Measurements from ENCODE around the gene BACH2. TPM values are rescaled to one million over a fixed set of nuclear protein-coding genes. Genes with fewer than 3 reads are reported as not detected.

BACH2 gene
- total RNA-seq, 1 donor from 2014 or later: 90.4 TPM

DNA sequence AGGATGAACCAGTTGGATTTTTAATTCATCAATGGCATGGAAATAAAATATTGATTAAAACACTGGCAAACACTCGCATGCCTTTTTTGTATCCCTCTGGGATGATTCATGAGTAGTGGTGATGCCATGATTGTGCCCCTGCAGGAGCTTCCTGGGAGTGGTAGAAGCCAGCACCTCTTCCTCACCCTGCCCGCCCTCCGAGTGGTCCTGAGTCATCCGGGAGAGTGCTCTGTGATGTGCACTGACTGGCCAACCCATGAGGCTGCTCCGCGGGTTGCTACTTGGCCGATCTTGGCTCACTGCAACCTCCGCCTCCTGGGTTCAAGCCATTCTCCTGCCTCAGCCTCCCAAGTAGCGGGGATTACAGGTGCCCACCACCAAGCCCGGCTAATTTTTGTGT, 375.0 kb downstream of the BACH2 start:
- Mint-ChIP-seq H3K4me1 (peaks cover 2% of the 10 kb centered on the region), H3K4me3 (no peak overlapping the region), H3K27ac (no peak overlapping the region), H3K36me3 (ENCODE audit: low read depth) (peaks cover under 1% of the 10 kb centered on the region), H3K27me3 (no peaks in the 10 kb centered on the region), H3K9me3 (peaks cover 5% of the 10 kb centered on the region)
- DNase-seq (no peak), ATAC-seq (ENCODE audit: low read depth) (no peak)
- intact Hi-C loops (cut with micrococcal nuclease): no loop called here
- ChIA-PET POLR2A (no interaction called here), CTCF (no interaction called here)
- TF ChIP-seq, protein P1, sequence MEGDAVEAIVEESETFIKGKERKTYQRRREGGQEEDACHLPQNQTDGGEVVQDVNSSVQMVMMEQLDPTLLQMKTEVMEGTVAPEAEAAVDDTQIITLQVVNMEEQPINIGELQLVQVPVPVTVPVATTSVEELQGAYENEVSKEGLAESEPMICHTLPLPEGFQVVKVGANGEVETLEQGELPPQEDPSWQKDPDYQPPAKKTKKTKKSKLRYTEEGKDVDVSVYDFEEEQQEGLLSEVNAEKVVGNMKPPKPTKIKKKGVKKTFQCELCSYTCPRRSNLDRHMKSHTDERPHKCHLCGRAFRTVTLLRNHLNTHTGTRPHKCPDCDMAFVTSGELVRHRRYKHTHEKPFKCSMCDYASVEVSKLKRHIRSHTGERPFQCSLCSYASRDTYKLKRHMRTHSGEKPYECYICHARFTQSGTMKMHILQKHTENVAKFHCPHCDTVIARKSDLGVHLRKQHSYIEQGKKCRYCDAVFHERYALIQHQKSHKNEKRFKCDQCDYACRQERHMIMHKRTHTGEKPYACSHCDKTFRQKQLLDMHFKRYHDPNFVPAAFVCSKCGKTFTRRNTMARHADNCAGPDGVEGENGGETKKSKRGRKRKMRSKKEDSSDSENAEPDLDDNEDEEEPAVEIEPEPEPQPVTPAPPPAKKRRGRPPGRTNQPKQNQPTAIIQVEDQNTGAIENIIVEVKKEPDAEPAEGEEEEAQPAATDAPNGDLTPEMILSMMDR (IDR thresholded peaks at IDR 0.05): no peak

DNA sequence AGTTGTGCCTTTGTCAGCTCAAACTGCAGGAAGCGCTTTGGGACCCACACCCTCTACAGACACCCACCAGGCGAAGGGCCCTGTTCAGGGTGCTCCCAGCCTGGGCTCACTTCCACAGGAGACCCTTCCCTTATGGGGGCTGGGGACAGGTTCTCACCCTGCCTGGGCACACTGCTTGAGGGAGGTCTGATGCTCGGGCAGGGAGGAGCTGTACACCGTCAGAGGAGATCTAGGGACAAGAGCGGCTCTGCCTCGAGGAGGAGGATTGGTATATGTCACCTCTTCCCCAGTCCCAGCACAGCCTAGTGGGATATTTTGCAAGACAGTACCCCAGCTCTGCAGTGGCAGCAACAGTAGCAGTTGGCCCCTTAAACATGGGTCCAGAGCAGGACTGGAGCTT, 375.4 kb downstream of the BACH2 start:
- CTCF ChIA-PET: no interaction called here
- no peak for ATAC-seq (ENCODE audit: low read depth)
- H3K4me3 Mint-ChIP-seq: no peak overlapping the region
- no peaks in the 10 kb centered on the region for H3K27me3 Mint-ChIP-seq
- H3K4me1 Mint-ChIP-seq: peaks cover 2% of the 10 kb centered on the region
- POLR2A ChIA-PET: no interaction called here
- DNase-seq: no peak
- no peaks in the 10 kb centered on the region for H3K36me3 Mint-ChIP-seq (ENCODE audit: low read depth)
- intact Hi-C loops (cut with micrococcal nuclease): no loop called here
- no peak overlapping the region for H3K27ac Mint-ChIP-seq
- H3K9me3 Mint-ChIP-seq: peaks cover 10% of the 10 kb centered on the region
- TF ChIP-seq, protein P1 (IDR thresholded peaks at IDR 0.05): no peak

DNA sequence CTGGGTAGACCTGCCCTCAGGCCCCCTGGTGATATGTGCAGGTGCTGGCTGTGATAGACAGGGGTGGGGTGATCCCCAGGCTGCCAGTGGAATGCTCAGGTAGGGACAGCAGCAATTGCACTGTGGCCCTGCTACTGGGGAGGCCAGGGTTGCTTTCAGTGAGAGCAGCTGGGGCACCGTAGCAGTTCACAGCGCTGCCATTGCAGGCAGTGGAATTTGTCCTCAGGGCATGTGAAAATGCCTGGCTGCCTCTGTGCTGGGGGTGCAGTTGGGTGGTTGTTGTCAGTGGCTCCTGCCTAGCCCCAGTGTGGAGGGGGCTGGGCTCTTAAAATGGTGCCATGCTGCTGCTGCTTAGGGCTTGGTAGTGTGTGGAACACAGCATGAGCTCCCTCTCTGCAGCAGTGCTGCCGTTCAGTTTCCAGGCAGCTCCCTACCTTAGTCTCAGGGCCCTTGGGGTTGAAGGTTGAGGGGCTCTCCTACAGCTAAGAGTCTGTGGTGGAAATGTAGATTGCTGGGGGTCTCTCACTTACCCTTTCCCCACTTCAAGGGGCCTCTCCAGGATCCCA, 378.8 kb downstream of the BACH2 start:
- H3K4me1 Mint-ChIP-seq: no peaks in the 10 kb centered on the region
- DNase-seq (no peak), ATAC-seq (ENCODE audit: low read depth) (no peak)
- H3K27me3 Mint-ChIP-seq: peaks cover 3% of the 10 kb centered on the region
- TF ChIP-seq, protein P1 (IDR thresholded peaks at IDR 0.05): no peak
- CTCF ChIA-PET: no interaction called here
- intact Hi-C loops (cut with micrococcal nuclease): no loop called here
- no peak overlapping the region for H3K4me3 Mint-ChIP-seq
- no peaks in the 10 kb centered on the region for H3K36me3 Mint-ChIP-seq (ENCODE audit: low read depth)
- H3K9me3 Mint-ChIP-seq: peaks cover 18% of the 10 kb centered on the region
- POLR2A ChIA-PET: no interaction called here
- H3K27ac Mint-ChIP-seq: no peak overlapping the region

DNA sequence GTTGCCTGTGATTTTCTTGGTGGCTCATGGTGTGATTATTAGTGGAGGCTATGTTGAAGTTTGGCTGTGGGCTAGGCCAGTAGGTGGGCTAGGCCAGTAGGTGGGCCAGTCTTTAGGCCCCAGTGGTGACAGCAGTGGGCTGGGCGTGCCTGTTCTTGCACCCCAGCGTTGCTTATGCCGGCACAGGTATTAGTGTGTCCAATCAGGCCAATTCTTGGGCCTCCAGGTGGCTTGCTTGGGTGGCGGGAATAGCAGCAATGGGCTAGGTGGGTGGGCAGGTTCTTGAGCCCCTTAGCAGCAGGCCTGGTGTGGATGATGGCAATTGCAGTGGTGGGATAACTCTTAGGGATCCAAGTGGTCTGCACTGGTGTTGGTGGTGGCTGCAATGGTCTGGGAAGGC, 379.4 kb downstream of the BACH2 start:
- H3K9me3 Mint-ChIP-seq: peaks cover 18% of the 10 kb centered on the region
- H3K4me1 Mint-ChIP-seq: no peaks in the 10 kb centered on the region
- intact Hi-C loops (cut with micrococcal nuclease): no loop called here
- ChIA-PET POLR2A (no interaction called here), CTCF (no interaction called here)
- no peaks in the 10 kb centered on the region for H3K36me3 Mint-ChIP-seq (ENCODE audit: low read depth)
- TF ChIP-seq, protein P1 (IDR thresholded peaks at IDR 0.05): no peak
- no peak overlapping the region for H3K27ac Mint-ChIP-seq
- DNase-seq (no peak), ATAC-seq (ENCODE audit: low read depth) (no peak)
- H3K4me3 Mint-ChIP-seq: no peak overlapping the region
- peaks cover 6% of the 10 kb centered on the region for H3K27me3 Mint-ChIP-seq

DNA sequence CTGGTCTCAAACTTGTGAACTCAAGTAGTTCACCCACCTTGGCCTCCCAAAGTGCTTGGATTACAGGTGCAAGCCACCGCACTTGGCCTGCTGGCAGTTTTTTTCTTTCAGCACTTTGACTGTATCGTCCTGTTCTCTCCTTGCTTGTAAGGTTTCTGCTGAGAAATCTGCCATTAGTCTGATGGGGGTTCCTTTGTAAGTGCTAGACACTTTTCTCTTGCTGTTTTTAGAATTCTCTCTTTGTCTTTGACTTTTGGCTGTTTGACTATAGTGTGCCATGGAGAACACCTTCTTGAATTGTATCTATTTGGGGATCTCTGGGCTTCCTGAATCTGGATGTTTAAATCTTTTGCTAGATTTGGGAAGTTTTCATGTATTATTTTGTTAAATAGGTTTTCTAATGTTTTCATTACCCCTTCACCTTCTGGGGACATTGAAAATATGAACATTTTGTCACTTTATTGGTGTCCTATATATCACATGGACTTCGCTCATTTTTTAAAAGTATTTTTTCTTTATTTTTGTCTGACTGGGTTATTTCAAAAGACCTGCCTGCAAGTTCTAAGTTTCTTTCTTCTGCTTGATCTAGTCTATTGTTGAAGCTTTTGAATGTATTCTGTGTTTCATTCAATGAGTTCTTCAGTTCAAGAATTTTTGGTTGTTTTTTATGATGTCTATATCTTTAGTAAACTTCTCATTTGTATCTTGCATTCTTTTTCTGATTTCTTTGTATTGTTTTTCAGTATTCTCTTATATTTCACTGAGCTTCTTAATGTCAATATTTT, 380.3 kb downstream of the BACH2 start:
- no peaks in the 10 kb centered on the region for H3K4me1 Mint-ChIP-seq
- no peaks in the 10 kb centered on the region for H3K36me3 Mint-ChIP-seq (ENCODE audit: low read depth)
- DNase-seq (no peak), ATAC-seq (ENCODE audit: low read depth) (no peak)
- intact Hi-C loops (cut with micrococcal nuclease): no loop called here
- POLR2A ChIA-PET: no interaction called here
- H3K27ac Mint-ChIP-seq: no peak overlapping the region
- CTCF ChIA-PET: no interaction called here
- H3K27me3 Mint-ChIP-seq: peaks cover 10% of the 10 kb centered on the region
- TF ChIP-seq, protein P1 (IDR thresholded peaks at IDR 0.05): no peak
- no peak overlapping the region for H3K4me3 Mint-ChIP-seq
- peaks cover 18% of the 10 kb centered on the region for H3K9me3 Mint-ChIP-seq
